Gastrocnemius medialis (tissue), 4 donors: ENCODE measurements around the gene MACROD2.

ENCODE experiments used
- POLR2A ChIP-seq, 2 donors: fragments of 450-650 bp; IDR thresholded peaks; one replicate each; pipeline ENCODE4 v1.6.1; 2017; ENCODE audit warnings: antibody characterized with exemption in 2 of 2, mild to moderate bottlenecking in 2 of 2, moderate library complexity in 2 of 2
- TF ChIP-seq, protein P1 (sequence below), 5 experiments: fragments of 450-650 bp in 3 of 5; fragments of 200-600 bp in 2 of 5; sonication (generic) in 2 of 5; IDR thresholded peaks in 4 of 5; conservative IDR thresholded peaks in 1 of 5; 1 replicate in 4 of 5; 2 replicates in 1 of 5; pipeline ENCODE4 v1.5.1; 2016 to 2019; ENCODE audit warnings: antibody characterized with exemption in 5 of 5, mild to moderate bottlenecking in 3 of 5, moderate library complexity in 3 of 5

DNA sequence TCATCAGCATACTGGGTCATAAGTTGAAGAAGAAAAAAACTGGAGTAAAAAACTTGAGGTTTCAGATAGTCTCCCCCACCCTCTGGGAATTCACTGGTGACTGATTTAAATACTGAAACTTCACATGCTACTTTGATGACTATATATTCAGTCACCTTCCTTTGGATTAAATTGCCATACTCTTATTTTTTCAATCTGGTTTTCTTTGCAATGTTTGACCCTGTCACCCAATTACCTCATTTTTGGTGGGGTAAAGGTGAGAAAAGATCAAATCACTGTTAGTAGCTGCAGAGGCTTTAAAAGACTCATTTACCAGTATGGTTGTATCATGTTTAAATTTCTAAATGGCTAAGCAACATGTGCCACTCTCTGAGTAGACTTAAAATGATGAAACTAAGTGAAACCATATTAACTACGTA lies 1204.8 kb downstream of the MACROD2 start:
- TF ChIP-seq, protein P1, sequence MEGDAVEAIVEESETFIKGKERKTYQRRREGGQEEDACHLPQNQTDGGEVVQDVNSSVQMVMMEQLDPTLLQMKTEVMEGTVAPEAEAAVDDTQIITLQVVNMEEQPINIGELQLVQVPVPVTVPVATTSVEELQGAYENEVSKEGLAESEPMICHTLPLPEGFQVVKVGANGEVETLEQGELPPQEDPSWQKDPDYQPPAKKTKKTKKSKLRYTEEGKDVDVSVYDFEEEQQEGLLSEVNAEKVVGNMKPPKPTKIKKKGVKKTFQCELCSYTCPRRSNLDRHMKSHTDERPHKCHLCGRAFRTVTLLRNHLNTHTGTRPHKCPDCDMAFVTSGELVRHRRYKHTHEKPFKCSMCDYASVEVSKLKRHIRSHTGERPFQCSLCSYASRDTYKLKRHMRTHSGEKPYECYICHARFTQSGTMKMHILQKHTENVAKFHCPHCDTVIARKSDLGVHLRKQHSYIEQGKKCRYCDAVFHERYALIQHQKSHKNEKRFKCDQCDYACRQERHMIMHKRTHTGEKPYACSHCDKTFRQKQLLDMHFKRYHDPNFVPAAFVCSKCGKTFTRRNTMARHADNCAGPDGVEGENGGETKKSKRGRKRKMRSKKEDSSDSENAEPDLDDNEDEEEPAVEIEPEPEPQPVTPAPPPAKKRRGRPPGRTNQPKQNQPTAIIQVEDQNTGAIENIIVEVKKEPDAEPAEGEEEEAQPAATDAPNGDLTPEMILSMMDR (IDR thresholded peaks at IDR 0.05 in 4 of 5, conservative IDR thresholded peaks at IDR 0.05 in 1 of 5): no peak
- no peak for TF ChIP-seq POLR2A (IDR thresholded peaks at IDR 0.05)
